Left ventricle myocardium inferior (tissue), 1 donor: ENCODE data around the gene SLC25A48. TPM values are rescaled to one million over a fixed set of nuclear protein-coding genes. Genes with fewer than 3 reads are reported as not detected.

Experiments used
- DNase-seq: peaks from one replicate; pipeline ENCODE4 v3.0.0-alpha.2; 2020
- H3K27ac ChIP-seq: fragments of 200-600 bp; replicated peaks from 2 replicates; pipeline ENCODE4 v1.8.0; 2021
- H3K27me3 ChIP-seq: fragments of 200-600 bp; 2 replicates; pipeline ENCODE4 v1.8.0; 2021; ENCODE audit warnings: low read depth
- H3K36me3 ChIP-seq: fragments of 200-600 bp; 2 replicates; pipeline ENCODE4 v1.8.0; 2021
- H3K4me1 ChIP-seq: fragments of 200-600 bp; 2 replicates; pipeline ENCODE4 v1.8.0; 2021
- H3K4me3 ChIP-seq: fragments of 200-600 bp; 2 replicates; pipeline ENCODE4 v1.8.0; 2021; ENCODE audit warnings: mild to moderate bottlenecking, moderate library complexity
- H3K9me3 ChIP-seq: fragments of 200-600 bp; replicated peaks from 2 replicates; pipeline ENCODE4 v1.8.0; 2021
- CTCF ChIP-seq: fragments of 200-600 bp; IDR thresholded peaks from 2 replicates; pipeline ENCODE4 v1.8.0; 2021; ENCODE audit warnings: antibody characterized with exemption, mild to moderate bottlenecking, borderline replicate concordance
- intact Hi-C: fragments of 100-400 bp; cut with micrococcal nuclease; formaldehyde crosslinking; loops from one replicate; pipeline ENCODE4 v1.11.0; 2022
- total RNA-seq: library from RNA; stranded (reverse); fragmentation: NEBNext Ultra II Directional; extraction: Animal tissue kit (Norgen Biotek cat#: 25700); gene quantifications from one replicate; pipeline ENCODE4 v1.2.1, GENCODE V29; 2021
- donor health status: DM: no; HTN: yes; CAD: no; lungs with severe emphysema.

SLC25A48 gene
- total RNA-seq, 1 donor from 2014 or later, result not detected

GRCh38 chr5:135887881-135888614, 53.6 kb downstream of the SLC25A48 start:
- no peak overlapping the region for H3K27ac ChIP-seq
- H3K4me3 ChIP-seq, result no peak overlapping the region
- no peak for DNase-seq
- peaks cover 39% of the 10 kb centered on the region for H3K27me3 ChIP-seq
- peaks cover 19% of the 10 kb centered on the region for H3K4me1 ChIP-seq
- no peaks in the 10 kb centered on the region for H3K36me3 ChIP-seq
- no peaks in the 10 kb centered on the region for H3K9me3 ChIP-seq
- no peak for TF ChIP-seq CTCF
- intact Hi-C loops, result loop anchor here (5.0 kb wide), 1 partner anchor 324 kb away; no protein-coding TSS in a partner anchor

- H3K4me3 ChIP-seq, result no peak overlapping the region
- no peak for DNase-seq
- no peak overlapping the region for H3K27ac ChIP-seq
- H3K27me3 ChIP-seq, result peaks cover 26% of the 10 kb centered on the region
- no peaks in the 10 kb centered on the region for H3K9me3 ChIP-seq
- intact Hi-C loops, result no loop called here
- no peak for TF ChIP-seq CTCF
- H3K36me3 ChIP-seq, result no peaks in the 10 kb centered on the region
- H3K4me1 ChIP-seq, result peaks cover 19% of the 10 kb centered on the region
These were observed 55.8 kb downstream of the SLC25A48 start for GRCh38 chr5:135890296-135890695.

GRCh38 chr5:135890867-135891266, 56.4 kb downstream of the SLC25A48 start:
- no peak for TF ChIP-seq CTCF
- H3K4me1 ChIP-seq, result peaks cover 19% of the 10 kb centered on the region
- DNase-seq, result no peak
- H3K4me3 ChIP-seq, result no peak overlapping the region
- intact Hi-C loops, result no loop called here
- H3K9me3 ChIP-seq, result no peaks in the 10 kb centered on the region
- H3K36me3 ChIP-seq, result no peaks in the 10 kb centered on the region
- peaks cover 25% of the 10 kb centered on the region for H3K27me3 ChIP-seq
- no peak overlapping the region for H3K27ac ChIP-seq

GRCh38 chr5:135891268-135891667, 56.8 kb downstream of the SLC25A48 start:
- intact Hi-C loops, result no loop called here
- H3K4me3 ChIP-seq, result no peak overlapping the region
- TF ChIP-seq CTCF, result no peak
- H3K27ac ChIP-seq, result no peak overlapping the region
- no peaks in the 10 kb centered on the region for H3K36me3 ChIP-seq
- H3K4me1 ChIP-seq, result peaks cover 19% of the 10 kb centered on the region
- peaks cover 25% of the 10 kb centered on the region for H3K27me3 ChIP-seq
- no peaks in the 10 kb centered on the region for H3K9me3 ChIP-seq
- DNase-seq, result no peak

GRCh38 chr5:135891791-135892190, 57.3 kb downstream of the SLC25A48 start:
- intact Hi-C loops, result no loop called here
- Histone ChIP-seq H3K4me1 (peaks cover 19% of the 10 kb centered on the region), H3K27ac (no peak overlapping the region), H3K9me3 (no peaks in the 10 kb centered on the region), H3K27me3 (peaks cover 27% of the 10 kb centered on the region), H3K4me3 (no peak overlapping the region), H3K36me3 (no peaks in the 10 kb centered on the region)
- TF ChIP-seq CTCF, result no peak
- no peak for DNase-seq
